Right lobe of liver (tissue), 6 donors: ENCODE results near the gene SLC25A17. TPM values are rescaled to one million over a fixed set of nuclear protein-coding genes. Genes with fewer than 3 reads are reported as not detected.
A peak's percentile ranks its signal among the peaks of the same experiment; 100 is the strongest.

Experiments
- ATAC-seq, 4 donors: fragments of 200-7000 bp; cut with Tn5 transposase; one replicate each; pipeline ENCODE4 v1.9.1; 2020; ENCODE audit warnings: mild to moderate bottlenecking in 4 of 4, moderate library complexity in 4 of 4
- DNase-seq, 3 donors: peaks; one replicate each; pipeline ENCODE4 v3.0.0-alpha.2; 2020
- H3K27ac ChIP-seq, 3 donors: fragments of 200-600 bp; one replicate each; pipeline ENCODE4 v1.8.0; 2022
- H3K27me3 ChIP-seq, 2 donors: fragments of 200-600 bp; one replicate each; pipeline ENCODE4 v1.8.0; 2022
- H3K36me3 ChIP-seq, 4 donors: fragments of 200-600 bp; sonication (generic) in 1 of 4; one replicate each; pipeline versions ENCODE4 v1.5.1 to v1.8.0; 2017 to 2022; ENCODE audit warnings: control low read depth in 1 of 4
- H3K4me1 ChIP-seq, 4 donors: fragments of 200-600 bp; sonication (generic) in 1 of 4; one replicate each; pipeline versions ENCODE4 v1.5.1 to v1.8.0; 2017 to 2022; ENCODE audit warnings: control low read depth in 1 of 4
- H3K4me3 ChIP-seq, 3 donors: fragments of 200-600 bp; one replicate each; pipeline ENCODE4 v1.8.0; 2022
- H3K9me3 ChIP-seq, 4 donors: fragments of 200-600 bp; sonication (generic) in 1 of 4; one replicate each; pipeline versions ENCODE4 v1.5.1 to v1.8.0; 2017 to 2022; ENCODE audit warnings: control low read depth in 1 of 4
- POLR2A ChIP-seq: fragments of 450-650 bp; IDR thresholded peaks from one replicate; pipeline ENCODE4 v1.6.1; 2017; ENCODE audit warnings: antibody characterized with exemption, mild to moderate bottlenecking
- WGBS: methylation state at CpG from one replicate; pipeline ENCODE4 v1.1.6; 2018; ENCODE audit warnings: low coverage, low lambda C conversion rate; ENCODE audit not compliant: insufficient coverage; ENCODE audit errors: missing lambda C conversion rate; 5-methylcytosine and 5-hydroxymethylcytosine counted together
- intact Hi-C, 2 donors: fragments of 100-400 bp; cut with DNase I; formaldehyde crosslinking; loops; one replicate each; pipeline versions ENCODE4 v1.11.2 to v1.14.1; 2022
- total RNA-seq, 6 experiments: library from RNA; depleted of rRNA in 2 of 6; stranded (reverse); fragments of >200 nt in 2 of 6; fragmentation: NEBNext Ultra II Directional in 3 of 6; extraction: Animal tissue kit (Norgen Biotek cat#: 25700) in 3 of 6; gene quantifications; one replicate each; pipeline versions ENCODE4 v1.1.0 to v1.2.4, GENCODE V29; 2016 to 2023
- TF ChIP-seq, protein P1 (sequence below), 4 donors: fragments of 200-600 bp in 3 of 4; fragments of 450-650 bp in 1 of 4; IDR thresholded peaks; one replicate each; pipeline versions ENCODE4 v1.5.1 to v1.8.0; 2016 to 2022; ENCODE audit warnings: antibody characterized with exemption in 4 of 4, mild to moderate bottlenecking in 2 of 4
- donor health status: DM: no; HTN: yes; CAD: no.
- donor health status: DM: no; HTN: no; CAD: no.
- donor health status: DM: no; HTN: no; CAD: no.
- donor health status: DM: no; HTN: yes; CAD: no.
- donor health status: DM: no; HTN: yes; CAD: no.

The SLC25A17 gene
- total RNA-seq, 6 experiments from 2014 or later: 10.9 to 15.5 (median 13.0) TPM

DNA sequence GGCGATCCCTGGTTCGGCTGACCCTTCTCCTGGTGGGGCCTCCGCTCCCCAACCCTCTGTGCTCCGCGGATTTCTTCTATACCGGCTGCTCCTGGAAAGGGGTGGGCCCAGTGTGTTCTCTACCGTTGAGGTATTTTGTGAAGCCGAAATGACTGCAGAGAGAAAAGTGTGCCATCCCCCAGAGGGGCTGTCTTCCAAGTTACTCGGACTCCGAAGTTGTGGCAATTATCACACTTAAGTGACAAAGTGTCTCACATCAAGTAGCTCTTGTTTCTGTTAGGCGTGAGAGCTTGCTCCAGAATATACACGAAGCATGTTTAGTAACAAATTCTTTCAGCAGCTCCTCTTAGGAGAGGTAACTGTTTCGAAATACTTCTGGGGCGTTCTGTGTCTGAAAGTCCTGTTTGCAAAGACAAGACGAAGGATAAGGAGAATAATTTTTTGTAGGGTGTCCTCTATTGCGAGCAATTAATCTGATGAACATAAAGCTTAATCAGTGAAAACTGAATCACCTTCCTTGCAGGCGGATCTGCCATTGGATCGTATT is 38.2 kb upstream of the SLC25A17 start:
- H3K4me3 ChIP-seq: peak overlapping the region; percentile 72 to 92 (median 85)
- WGBS: 1% methylated on average over 12 of the region's 18 CpGs
- TF ChIP-seq, protein P1, sequence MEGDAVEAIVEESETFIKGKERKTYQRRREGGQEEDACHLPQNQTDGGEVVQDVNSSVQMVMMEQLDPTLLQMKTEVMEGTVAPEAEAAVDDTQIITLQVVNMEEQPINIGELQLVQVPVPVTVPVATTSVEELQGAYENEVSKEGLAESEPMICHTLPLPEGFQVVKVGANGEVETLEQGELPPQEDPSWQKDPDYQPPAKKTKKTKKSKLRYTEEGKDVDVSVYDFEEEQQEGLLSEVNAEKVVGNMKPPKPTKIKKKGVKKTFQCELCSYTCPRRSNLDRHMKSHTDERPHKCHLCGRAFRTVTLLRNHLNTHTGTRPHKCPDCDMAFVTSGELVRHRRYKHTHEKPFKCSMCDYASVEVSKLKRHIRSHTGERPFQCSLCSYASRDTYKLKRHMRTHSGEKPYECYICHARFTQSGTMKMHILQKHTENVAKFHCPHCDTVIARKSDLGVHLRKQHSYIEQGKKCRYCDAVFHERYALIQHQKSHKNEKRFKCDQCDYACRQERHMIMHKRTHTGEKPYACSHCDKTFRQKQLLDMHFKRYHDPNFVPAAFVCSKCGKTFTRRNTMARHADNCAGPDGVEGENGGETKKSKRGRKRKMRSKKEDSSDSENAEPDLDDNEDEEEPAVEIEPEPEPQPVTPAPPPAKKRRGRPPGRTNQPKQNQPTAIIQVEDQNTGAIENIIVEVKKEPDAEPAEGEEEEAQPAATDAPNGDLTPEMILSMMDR (IDR thresholded peaks at IDR 0.05): no peak
- TF ChIP-seq POLR2A: no peak
- H3K9me3 ChIP-seq: no peaks in the 10 kb centered on the region
- no peaks in the 10 kb centered on the region for H3K27me3 ChIP-seq
- peak overlapping the region; percentile 98 to 100 (median 99) for H3K27ac ChIP-seq
- no peak for DNase-seq
- intact Hi-C loops: no loop called here
- no peak for ATAC-seq
- peaks cover 0 to 41% (median 19%) of the 10 kb centered on the region in 4 donors for H3K4me1 ChIP-seq
- H3K36me3 ChIP-seq: no peaks in the 10 kb centered on the region

DNA sequence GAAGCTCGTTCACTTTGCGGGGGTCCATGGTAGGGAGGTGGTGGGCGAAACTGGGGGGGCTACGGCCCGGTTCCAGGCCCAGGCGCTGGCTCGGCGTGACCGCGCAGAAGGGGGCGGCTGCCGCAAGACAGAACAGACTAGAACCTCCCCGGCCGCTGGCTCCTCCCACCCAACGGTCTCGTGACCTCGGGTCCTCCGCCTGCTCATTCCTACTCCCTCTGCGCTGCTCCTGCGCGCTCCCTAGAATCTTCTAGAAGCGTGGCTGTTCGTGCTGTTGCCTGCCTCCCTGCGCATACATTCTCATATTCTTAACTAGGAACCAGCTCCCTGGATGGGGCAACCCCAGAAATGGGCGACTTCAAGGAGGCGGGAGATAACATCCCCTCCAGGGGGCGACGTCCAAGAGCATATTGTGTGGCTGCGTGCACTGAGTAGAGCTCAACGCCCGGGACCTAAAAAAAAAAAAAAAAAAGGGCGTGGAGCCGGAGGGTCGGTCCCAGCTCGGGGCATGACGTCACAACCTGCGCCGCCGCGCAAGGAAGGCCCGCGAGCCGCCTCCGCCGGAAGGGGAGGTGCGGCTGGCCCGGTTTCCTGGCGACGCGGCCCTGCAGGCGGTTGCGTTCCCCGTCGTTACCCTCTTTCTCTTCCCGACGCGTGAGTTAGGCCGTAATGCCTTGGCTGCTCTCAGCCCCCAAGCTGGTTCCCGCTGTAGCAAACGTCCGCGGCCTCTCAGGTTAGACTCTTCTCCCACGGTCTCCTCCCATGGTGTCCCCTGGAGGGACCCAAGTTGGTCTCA is 37.6 kb upstream of the SLC25A17 start, which contains the start of the genes ST13 and XPNPEP3:
ST13 (minus strand) TSS at position 127 of the 796 bp plus-strand sequence; CDS start at position 28, 99 bp downstream.
XPNPEP3 (plus strand) TSS at position 636 of the 796 bp plus-strand sequence; CDS start at position 670, 34 bp downstream.
- Histone ChIP-seq H3K4me3 (peak within 1 kb of the TSS; percentile 72 to 92 (median 85)), H3K36me3 (no peaks in the 10 kb centered on the region), H3K4me1 (peaks cover 0 to 45% (median 24%) of the 10 kb centered on the region in 4 donors), H3K9me3 (no peaks in the 10 kb centered on the region), H3K27ac (peak within 1 kb of the TSS; percentile 98 to 100 (median 99)), H3K27me3 (no peaks in the 10 kb centered on the region)
- ATAC-seq (peak; percentile 93 to 97 (median 93)), DNase-seq (peak; percentile 98 to 99 (median 98))
- intact Hi-C loops: no loop called here
- peak; percentile 58 for TF ChIP-seq POLR2A
- TF ChIP-seq, protein P1 (IDR thresholded peaks at IDR 0.05): peak in 2 of 4 donors; percentile 9 to 10
- under 1% methylated on average over 28 of the region's 63 CpGs for WGBS

DNA sequence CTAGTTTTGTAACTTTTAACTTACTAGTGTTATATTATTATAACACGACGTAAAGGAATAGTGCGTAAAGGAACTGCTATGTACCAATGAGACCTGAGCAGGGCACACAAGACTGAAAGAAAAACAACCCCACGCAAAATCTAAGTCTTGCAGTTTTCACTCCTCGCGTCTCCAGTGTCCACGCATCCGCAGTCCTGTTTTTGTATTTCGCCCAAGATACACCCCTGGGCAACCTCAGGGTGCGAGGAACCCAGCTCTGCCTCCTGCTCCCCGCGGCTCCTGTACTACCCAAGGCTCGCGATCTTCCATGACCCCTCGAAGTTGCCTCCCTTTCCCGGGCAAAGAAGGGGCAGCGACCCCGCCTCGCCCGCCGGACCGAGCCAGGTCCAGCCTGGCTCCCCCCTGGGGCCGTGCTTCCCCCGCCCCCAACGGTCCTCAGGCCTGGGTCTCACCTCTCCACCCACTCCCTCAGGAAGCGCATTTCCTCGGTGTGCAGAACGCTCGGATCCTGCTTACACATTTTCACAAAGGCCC is 36.9 kb upstream of the SLC25A17 start:
- peak overlapping the region; percentile 98 to 100 (median 99) for H3K27ac ChIP-seq
- ATAC-seq (peak; percentile 31 to 53 (median 34)), DNase-seq (peak in 1 of 3 donors; percentile 67)
- TF ChIP-seq, protein P1 (IDR thresholded peaks at IDR 0.05): no peak
- no peak for TF ChIP-seq POLR2A
- 0% methylated on average over 13 of the region's 29 CpGs for WGBS
- peaks cover 0 to 50% (median 24%) of the 10 kb centered on the region in 4 donors for H3K4me1 ChIP-seq
- H3K9me3 ChIP-seq: no peaks in the 10 kb centered on the region
- no peaks in the 10 kb centered on the region for H3K27me3 ChIP-seq
- H3K4me3 ChIP-seq: peak overlapping the region; percentile 72 to 92 (median 85)
- no peaks in the 10 kb centered on the region for H3K36me3 ChIP-seq
- intact Hi-C loops: no loop called here

DNA sequence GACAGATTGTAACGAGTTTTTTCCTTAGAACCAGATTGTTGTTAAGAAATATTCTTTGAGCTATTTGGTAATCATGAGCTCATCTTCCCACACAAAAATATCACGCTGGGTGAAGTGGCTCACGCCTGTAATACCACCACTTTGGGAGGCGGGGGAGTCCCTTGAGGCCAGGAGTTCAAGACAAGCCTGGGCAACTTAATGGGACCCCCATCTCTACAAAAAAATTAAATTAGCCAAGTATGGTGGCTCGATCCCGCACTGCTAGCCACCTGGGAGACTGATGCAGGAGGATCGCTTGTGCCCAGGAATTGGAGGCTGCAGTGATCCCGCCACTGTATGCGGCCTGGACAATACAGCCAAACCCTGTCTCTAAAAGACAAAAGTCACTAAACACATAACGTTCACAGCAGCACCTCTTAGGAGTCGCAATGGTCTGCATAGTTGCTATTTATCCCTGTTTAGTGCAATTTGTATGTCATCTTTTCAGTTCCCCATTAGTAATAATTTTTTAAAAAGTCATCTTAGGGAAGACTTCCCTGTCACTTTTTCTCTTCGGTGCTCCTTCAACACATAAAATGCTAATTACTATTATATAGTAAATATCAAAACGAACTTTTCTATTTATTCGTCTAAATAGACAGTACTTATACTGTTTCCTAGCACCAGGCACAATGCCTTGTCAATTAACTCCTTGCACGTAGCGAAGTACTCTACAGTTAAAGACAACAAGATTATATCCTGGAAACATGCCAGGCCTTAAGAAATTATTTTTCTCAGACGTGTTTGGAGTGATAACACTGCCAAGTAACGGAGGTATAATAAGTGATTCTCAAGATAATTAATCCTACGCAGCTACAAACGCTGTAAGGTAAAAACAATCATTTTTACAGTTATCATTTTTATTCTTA is 36.2 kb upstream of the SLC25A17 start:
- intact Hi-C loops: no loop called here
- TF ChIP-seq POLR2A: no peak
- TF ChIP-seq, protein P1 (IDR thresholded peaks at IDR 0.05): no peak
- H3K4me3 ChIP-seq: peak overlapping the region; percentile 72 to 92 (median 85)
- no peaks in the 10 kb centered on the region for H3K27me3 ChIP-seq
- no peaks in the 10 kb centered on the region for H3K9me3 ChIP-seq
- ATAC-seq: no peak
- no peak for DNase-seq
- peak overlapping the region; percentile 98 to 100 (median 99) for H3K27ac ChIP-seq
- peaks cover 0 to 4% (median under 1%) of the 10 kb centered on the region in 4 donors for H3K36me3 ChIP-seq
- H3K4me1 ChIP-seq: peaks cover 0 to 52% (median 24%) of the 10 kb centered on the region in 4 donors
- 16% methylated on average over 19 of the region's 20 CpGs for WGBS
